ACHN (cell line): ENCODE measurements around the gene CTXND1.
"Not testable (repeated sequence)": the region's sequence is repeated elsewhere in the genome, so short reads cannot be mapped to it uniquely, and the experiment has no call there.

Experiments
- DNase-seq: peaks from one replicate; pipeline ENCODE4 v3.0.0-alpha.2; 2015
- in situ Hi-C: cut with HindIII; loops from 2 replicates; pipeline ENCODE4 v1.10.0; 2017; ENCODE audit warnings: low sequenced_read_pairs, low pct_ligation_motif_present, low pct_unique_long_range_greater_than_20kb

CTXND1 gene

DNA sequence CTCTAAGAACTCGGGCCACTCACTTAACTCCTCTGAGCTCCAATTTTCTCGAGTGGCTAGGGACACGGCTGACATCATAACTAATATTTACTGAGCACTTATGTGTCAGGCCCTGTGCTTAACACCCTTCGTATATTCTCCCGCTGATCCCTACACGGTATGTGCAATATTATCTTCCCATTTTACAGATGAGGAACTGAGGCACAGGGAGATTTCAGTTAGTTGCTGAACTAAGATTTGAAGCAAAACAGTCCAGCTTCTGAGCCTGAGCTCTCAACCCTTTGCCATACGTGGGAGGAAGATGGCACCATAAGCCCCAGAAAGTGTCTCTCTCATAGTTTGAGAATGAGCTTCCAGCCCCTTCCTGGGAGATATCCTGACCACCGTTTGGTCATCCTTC is 79.6 kb downstream of the CTXND1 start:
- in situ Hi-C loops = no loop called here
- DNase-seq = no peak

- in situ Hi-C loops = no loop called here
Observed at GRCh38 chr15:80171787-80172186, 80.2 kb downstream of the CTXND1 start.

DNA sequence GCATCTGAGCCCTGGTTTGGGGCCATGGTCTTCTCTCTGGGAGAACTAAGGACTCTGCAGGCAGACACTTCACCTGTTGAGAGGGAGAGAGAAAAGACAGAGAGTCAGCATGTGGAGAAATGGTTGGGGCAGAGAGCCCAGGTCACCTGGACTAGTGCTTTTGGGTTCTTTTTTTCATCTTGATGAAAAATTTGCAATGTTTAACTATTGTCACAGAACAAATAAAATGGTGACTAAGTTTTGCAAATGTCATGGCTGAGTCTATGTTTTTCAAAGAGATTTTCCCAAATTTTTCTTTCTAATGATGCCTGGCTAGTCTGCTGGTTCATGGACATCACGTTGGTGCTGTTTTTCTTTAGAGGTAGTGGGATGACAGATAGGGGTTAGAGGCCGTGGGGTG is 81.4 kb downstream of the CTXND1 start:
- no peak for DNase-seq
- in situ Hi-C loops = no loop called here

More at GRCh38 chr15:80171787-80172186, 80.2 kb downstream of the CTXND1 start:
- no peak for DNase-seq

- in situ Hi-C loops = no loop called here
Observed at GRCh38 chr15:80169768-80170357, 82.2 kb downstream of the CTXND1 start.

DNA sequence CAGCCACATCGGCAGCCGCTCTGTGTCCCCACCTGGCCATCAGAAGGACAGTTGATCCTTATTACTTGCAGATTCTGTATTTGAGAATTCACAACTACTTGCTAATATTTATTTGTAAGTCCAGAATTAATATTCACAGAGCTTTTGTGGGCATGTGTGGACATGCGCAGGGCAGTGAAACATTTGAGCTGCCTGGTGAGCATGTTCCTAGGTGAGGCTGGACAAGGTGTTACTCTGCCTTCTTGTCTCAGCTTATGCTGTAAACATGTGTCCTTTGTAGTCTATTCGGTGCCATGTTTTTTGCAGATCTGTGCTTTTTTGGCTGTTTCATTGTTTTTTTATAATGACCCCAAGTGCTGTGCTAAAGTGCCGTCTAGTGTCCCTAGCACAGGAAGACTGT is 83.6 kb downstream of the CTXND1 start:
- no peak for DNase-seq
- in situ Hi-C loops = no loop called here

More at GRCh38 chr15:80169768-80170357, 82.2 kb downstream of the CTXND1 start:
- no peak for DNase-seq

GRCh38 chr15:80167936-80168335 is 84.1 kb downstream of the CTXND1 start:
- in situ Hi-C loops = no loop called here
- no peak for DNase-seq

DNA sequence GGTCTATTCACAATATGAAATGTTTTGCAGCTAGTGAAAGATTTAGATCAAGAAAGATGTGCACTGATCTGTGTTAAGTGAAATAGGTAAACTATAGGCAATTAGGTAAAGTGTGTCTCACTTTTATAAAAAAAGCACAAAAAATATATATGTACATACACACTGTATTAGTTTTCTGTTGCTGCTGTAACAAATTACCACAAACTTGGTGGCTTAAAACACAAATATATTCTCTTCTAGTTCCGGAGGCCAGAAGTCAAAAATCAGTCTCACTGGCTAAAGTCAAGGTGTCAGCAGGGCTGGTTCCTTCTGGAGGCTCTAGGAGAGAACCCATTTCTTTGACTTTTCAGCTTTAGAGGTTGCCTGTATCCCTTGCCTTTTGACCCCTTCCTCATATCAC is 88.1 kb downstream of the CTXND1 start:
- in situ Hi-C loops = no loop called here
- no peak for DNase-seq

- DNase-seq = no peak
- in situ Hi-C loops = no loop called here
Observed at GRCh38 chr15:80163217-80163616, 88.8 kb downstream of the CTXND1 start.

DNA sequence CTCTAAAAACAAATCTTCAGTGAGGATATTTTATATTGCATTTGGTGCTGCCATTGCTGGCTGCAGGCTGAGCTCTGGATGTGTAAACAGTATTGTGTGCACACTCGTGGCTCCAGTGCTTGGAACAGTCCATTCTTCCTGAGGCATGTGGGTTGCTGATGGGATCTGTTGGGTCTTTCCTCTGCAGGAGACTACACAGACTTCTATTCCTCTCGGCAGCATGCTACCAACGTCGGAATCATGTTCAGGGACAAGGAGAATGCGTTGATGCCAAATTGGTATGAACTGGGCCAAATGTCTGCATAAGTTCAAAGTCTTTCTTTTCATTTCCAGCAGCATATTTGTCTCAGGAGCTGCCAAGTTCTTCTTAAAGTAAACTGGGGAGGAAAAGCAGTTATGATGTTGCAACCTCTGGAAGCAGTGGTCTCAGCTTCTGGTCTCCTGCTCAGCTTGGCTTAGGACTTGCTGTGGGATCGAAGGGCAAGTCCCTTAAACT is 89.9 kb downstream of the CTXND1 start:
- in situ Hi-C loops = no loop called here
- DNase-seq = no peak

GRCh38 chr15:80161468-80162016 is 90.5 kb downstream of the CTXND1 start:
- in situ Hi-C loops = no loop called here

GRCh38 chr15:80160570-80161156 is 91.3 kb downstream of the CTXND1 start:
- DNase-seq = peak; percentile 87
- in situ Hi-C loops = no loop called here

More at GRCh38 chr15:80161468-80162016, 90.5 kb downstream of the CTXND1 start:
- DNase-seq = no peak

GRCh38 chr15:80159811-80160569 is 92.0 kb downstream of the CTXND1 start:
- no peak for DNase-seq
- in situ Hi-C loops = no loop called here

GRCh38 chr15:80159301-80159700 is 92.7 kb downstream of the CTXND1 start:
- no peak for DNase-seq
- in situ Hi-C loops = no loop called here

DNA sequence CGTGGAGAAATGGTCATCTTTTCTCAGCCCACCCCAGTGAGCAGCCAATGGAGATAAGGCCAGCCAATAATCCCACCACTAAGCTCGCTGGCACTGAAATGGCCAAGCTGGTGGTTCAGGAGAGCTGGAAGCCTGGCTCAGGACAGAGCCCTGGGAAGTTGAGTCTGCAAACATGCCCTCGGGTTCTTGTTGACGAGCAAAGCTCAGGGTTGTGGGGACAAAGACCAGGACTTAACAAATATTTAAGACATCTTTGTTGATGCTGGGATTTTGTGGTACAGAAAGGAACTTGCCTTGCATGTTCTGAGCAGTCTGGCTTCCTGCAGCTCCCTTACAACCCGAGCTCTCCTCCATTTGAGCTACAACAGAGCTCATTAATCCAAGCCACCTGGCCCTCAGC is 94.8 kb downstream of the CTXND1 start:
- in situ Hi-C loops = no loop called here

DNA sequence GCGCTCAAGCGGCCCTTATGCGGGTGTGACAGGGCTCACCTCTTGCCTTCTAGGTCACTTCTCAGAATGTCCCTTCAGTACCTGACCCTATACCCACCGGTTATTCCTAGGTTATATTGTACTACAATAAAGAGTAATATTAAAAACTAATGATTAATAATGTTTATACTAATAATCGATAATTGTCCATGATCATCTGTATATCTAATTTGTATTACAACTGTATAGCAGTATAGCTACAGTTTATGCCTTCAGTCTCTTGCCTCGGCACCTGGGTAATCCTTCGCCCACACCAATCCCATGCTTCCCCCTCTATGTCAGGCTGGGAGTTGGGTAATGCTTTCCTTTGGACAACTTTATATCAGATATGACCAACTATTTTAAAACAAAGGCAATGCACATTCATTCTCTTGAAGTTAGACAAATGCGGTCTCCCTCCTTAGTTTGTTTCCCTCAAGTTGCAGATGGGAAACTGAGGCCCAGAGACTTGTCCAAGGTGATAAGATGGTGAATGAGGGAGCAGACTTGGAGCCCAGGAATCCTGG is 95.8 kb downstream of the CTXND1 start:
- no peak for DNase-seq
- in situ Hi-C loops = no loop called here

More for the DNA sequence above, 94.8 kb downstream of the CTXND1 start:
- no peak for DNase-seq

DNA sequence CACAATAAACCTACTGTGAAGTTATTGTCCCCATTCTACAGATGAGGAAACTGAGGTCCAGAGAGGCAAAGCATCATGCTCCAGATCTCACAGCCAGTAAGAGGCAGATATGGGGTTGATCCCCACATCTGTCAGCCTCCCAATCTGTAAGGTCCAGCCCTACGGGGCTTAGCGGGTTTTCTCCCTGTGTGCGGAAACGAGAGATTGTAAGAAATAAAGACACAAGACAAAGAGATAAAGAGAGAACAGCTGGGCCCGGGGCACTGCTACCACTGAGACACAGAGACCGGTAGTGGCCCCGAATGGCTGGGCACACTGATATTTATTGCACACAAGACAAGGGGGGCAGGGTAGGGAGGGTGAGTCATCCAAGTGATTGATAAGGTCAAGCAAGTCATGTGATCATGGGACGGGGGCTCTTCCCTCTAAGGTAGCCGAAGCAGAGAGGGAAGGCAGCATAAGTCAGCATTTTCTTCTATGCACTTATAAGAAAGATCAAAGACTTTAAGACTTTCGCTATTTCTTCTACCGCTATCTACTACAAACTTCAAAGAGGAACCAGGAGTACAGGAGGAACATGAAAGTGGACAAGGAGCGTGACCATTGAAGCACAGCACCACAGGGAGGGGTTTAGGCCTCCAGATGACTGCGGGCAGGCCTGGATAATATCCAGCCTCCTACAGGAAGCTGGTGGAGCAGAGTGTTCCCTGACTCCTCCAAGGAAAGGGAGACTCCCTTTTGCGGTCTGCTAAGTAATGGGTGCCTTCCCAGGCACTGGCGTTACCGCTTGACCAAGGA is 96.4 kb downstream of the CTXND1 start:
- in situ Hi-C loops = not testable (repeated sequence)
- DNase-seq = peak; percentile 83

DNA sequence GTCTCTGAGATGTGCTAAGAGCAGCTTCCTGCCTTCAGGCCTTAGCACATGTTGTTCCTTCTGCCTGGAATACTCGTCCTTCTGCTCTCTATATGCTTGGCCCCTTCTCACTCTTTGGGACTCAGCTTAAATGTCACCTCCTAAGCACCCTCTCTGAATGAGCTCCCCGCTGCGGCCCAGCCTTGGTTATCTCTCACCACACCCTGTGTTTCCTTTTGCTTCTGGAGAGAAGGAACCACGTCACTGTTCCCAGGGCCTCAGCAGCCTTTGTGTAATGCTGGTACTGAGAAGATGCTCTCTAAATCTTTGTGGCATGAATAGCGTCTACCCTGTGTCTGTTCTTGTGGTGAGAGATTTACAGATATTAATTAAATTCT is 97.0 kb downstream of the CTXND1 start:
- in situ Hi-C loops = no loop called here
- no peak for DNase-seq

DNA sequence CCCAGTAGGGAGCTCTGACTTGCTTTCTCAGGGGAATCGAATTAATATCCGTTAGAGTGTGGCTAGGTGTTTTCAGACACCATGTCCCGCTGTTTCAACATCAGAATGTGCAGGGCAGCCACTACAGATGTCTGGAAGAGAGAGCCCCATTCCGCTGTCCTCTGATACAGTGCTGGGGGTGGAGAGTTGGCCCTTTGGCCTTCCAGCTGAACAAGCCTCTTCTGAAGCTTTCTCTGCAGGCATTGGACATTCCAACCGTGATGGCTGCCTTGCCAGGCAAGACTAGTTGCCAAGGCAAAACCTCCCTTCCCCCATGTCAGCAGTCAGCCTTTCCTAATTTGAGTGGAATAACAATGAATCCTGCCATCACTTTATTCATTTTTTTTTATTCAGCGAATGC is 97.7 kb downstream of the CTXND1 start:
- no peak for DNase-seq
- in situ Hi-C loops = no loop called here
